IMR-90 (cell line): ENCODE data around the gene PIGH. TPM values are rescaled to one million over a fixed set of nuclear protein-coding genes. Genes with fewer than 3 reads are reported as not detected.

ENCODE experiments used
- ATAC-seq: fragments of 200-7000 bp; cut with Tn5 transposase; 2 replicates; pipeline ENCODE4 v1.9.1; 2020; ENCODE audit warnings: low read depth, mild to moderate bottlenecking, moderate library complexity
- Bru-seq: library from RNA; stranded (reverse); fragments of 400-500 nt; gene quantifications from one replicate; lab custom pipeline; 2021; lab: Mats Ljungman, UMichigan
- BruChase-seq, 2 experiments: library from RNA; stranded (reverse); fragments of 400-500 nt; gene quantifications; one replicate each; lab custom pipeline; 2021; lab: Mats Ljungman, UMichigan
- BruUV-seq: library from RNA; stranded (reverse); fragments of 400-500 nt; replicated peaks from 2 replicates; lab custom pipeline; 2021; lab: Mats Ljungman, UMichigan
- CTCF ChIA-PET: fragments of 300-600 bp; formaldehyde crosslinking; extraction: SDS; loops from one replicate; lab custom pipeline; 2021; ENCODE audit warnings: antibody characterized with exemption; lab: Yijun Ruan, JAX
- POLR2A ChIA-PET: fragments of 300-600 bp; sonication (Branson Sonifier 250); formaldehyde crosslinking; loops from one replicate; lab custom pipeline; 2022; ENCODE audit warnings: antibody characterized with exemption; ENCODE audit not compliant: unreplicated experiment; lab: Charles Lee
- DNase-seq: peaks from one replicate; pipeline ENCODE4 v3.0.0; 2013
- H2AFZ ChIP-seq: replicated peaks from 2 replicates; pipeline ENCODE3; 2013; ENCODE audit warnings: low read length, mild to moderate bottlenecking; ENCODE audit not compliant: poor library complexity
- H2AK5ac ChIP-seq: 2 replicates; pipeline ENCODE4 v1.6.1; 2013; ENCODE audit warnings: low read depth, low read length, inconsistent platforms
- H2AK9ac ChIP-seq: replicated peaks from 2 replicates; pipeline ENCODE3; 2013; ENCODE audit warnings: mild to moderate bottlenecking, low read depth, low read length, moderate library complexity; ENCODE audit not compliant: poor library complexity
- H2BK120ac ChIP-seq: 2 replicates; pipeline ENCODE4 v1.6.1; 2013; ENCODE audit warnings: low read depth, low read length, inconsistent platforms
- H2BK15ac ChIP-seq: 3 replicates; pipeline ENCODE4 v1.6.1; 2013; ENCODE audit warnings: low read depth, low read length, inconsistent platforms
- H2BK20ac ChIP-seq: 2 replicates; pipeline ENCODE4 v1.6.1; 2013; ENCODE audit warnings: low read depth, mild to moderate bottlenecking, inconsistent platforms, low read length, moderate library complexity
- H2BK5ac ChIP-seq: 2 replicates; pipeline ENCODE4 v1.6.1; 2013; ENCODE audit warnings: mild to moderate bottlenecking, low read depth, low read length, inconsistent platforms; ENCODE audit not compliant: poor library complexity, severe bottlenecking
- H3K14ac ChIP-seq: replicated peaks from 2 replicates; pipeline ENCODE4 v1.6.1; 2013; ENCODE audit warnings: low read depth, low read length, inconsistent platforms
- H3K18ac ChIP-seq: 2 replicates; pipeline ENCODE4 v1.6.1; 2013; ENCODE audit warnings: low read depth, low read length, control low read depth
- H3K23ac ChIP-seq: 2 replicates; pipeline ENCODE4 v1.6.1; 2013; ENCODE audit warnings: low read depth, low read length, inconsistent platforms
- H3K27ac ChIP-seq: 2 replicates; pipeline ENCODE4 v1.5.1; 2013; ENCODE audit warnings: mild to moderate bottlenecking, control low read depth, low read length; ENCODE audit not compliant: insufficient read depth
- H3K27me3 ChIP-seq: 2 replicates; pipeline ENCODE4 v1.6.1; 2013; ENCODE audit warnings: low read length; ENCODE audit not compliant: control insufficient read depth, insufficient read depth
- H3K36me3 ChIP-seq: 2 replicates; pipeline ENCODE4 v1.6.1; 2013; ENCODE audit warnings: low read length, mixed read lengths; ENCODE audit not compliant: control insufficient read depth, insufficient read depth
- H3K4ac ChIP-seq: 2 replicates; pipeline ENCODE4 v1.6.1; 2013; ENCODE audit warnings: low read depth, low read length, inconsistent platforms
- H3K4me1 ChIP-seq: 2 replicates; pipeline ENCODE4 v1.6.1; 2013; ENCODE audit warnings: low read length, mixed read lengths; ENCODE audit not compliant: control insufficient read depth, insufficient read depth
- H3K4me2 ChIP-seq: 2 replicates; pipeline ENCODE4 v1.6.1; 2013; ENCODE audit warnings: low read depth, mild to moderate bottlenecking, control low read depth, low read length, moderate library complexity
- H3K4me3 ChIP-seq: 2 replicates; pipeline ENCODE4 v1.5.1; 2013; ENCODE audit warnings: low read depth, mild to moderate bottlenecking, control low read depth, low read length, moderate library complexity; ENCODE audit not compliant: insufficient read depth
- H3K56ac ChIP-seq: 2 replicates; pipeline ENCODE4 v1.6.1; 2013; ENCODE audit warnings: low read length, inconsistent platforms; ENCODE audit not compliant: insufficient read depth; ENCODE audit errors: extremely low read depth
- H3K79me1 ChIP-seq, 2 experiments: 2 replicates each; pipeline ENCODE4 v1.6.1; 2013; ENCODE audit warnings: low read length in 2 of 2, inconsistent platforms in 1 of 2, low read depth in 1 of 2
- H3K9ac ChIP-seq: 2 replicates; pipeline ENCODE4 v1.6.1; 2013; ENCODE audit warnings: low read depth, low read length, control low read depth
- H3K9me1 ChIP-seq: 2 replicates; pipeline ENCODE4 v1.6.1; 2013; ENCODE audit warnings: low read length, inconsistent platforms; ENCODE audit not compliant: insufficient read depth
- H3K9me3 ChIP-seq: 2 replicates; pipeline ENCODE4 v1.6.1; 2013; ENCODE audit warnings: low read length; ENCODE audit not compliant: control insufficient read depth, insufficient read depth
- H4K20me1 ChIP-seq: 2 replicates; pipeline ENCODE4 v1.6.1; 2013; ENCODE audit warnings: low read length, inconsistent platforms; ENCODE audit not compliant: insufficient read depth
- H4K5ac ChIP-seq: 2 replicates; pipeline ENCODE4 v1.6.1; 2013; ENCODE audit warnings: mild to moderate bottlenecking, low read depth, low read length, control low read depth
- H4K8ac ChIP-seq, 2 experiments: 2 replicates each; pipeline ENCODE4 v1.6.1; 2013; ENCODE audit warnings: low read depth in 2 of 2, low read length in 2 of 2, control low read depth in 1 of 2, inconsistent platforms in 1 of 2
- H4K91ac ChIP-seq: 2 replicates; pipeline ENCODE4 v1.6.1; 2013; ENCODE audit warnings: low read depth, low read length, inconsistent platforms; ENCODE audit not compliant: insufficient read depth
- CTCF ChIP-seq: conservative IDR thresholded peaks from 2 replicates; pipeline ENCODE4 v1.5.1; 2012; ENCODE audit warnings: mild to moderate bottlenecking, low read depth, low read length, improper control_type of control experiment
- ELK1 ChIP-seq: fragments of 150-350 bp; IDR thresholded peaks from 2 replicates; pipeline ENCODE4 v1.6.1; 2016; ENCODE audit warnings: low read depth, mild to moderate bottlenecking, low read length, moderate library complexity, borderline replicate concordance
- MAZ ChIP-seq: IDR thresholded peaks from 2 replicates; pipeline ENCODE4 v1.6.1; 2012; ENCODE audit warnings: low read depth, mild to moderate bottlenecking, low read length, improper control_type of control experiment, moderate library complexity, borderline replicate concordance
- MXI1 ChIP-seq: IDR thresholded peaks from 2 replicates; pipeline ENCODE4 v1.6.1; 2012; ENCODE audit warnings: low read depth, mild to moderate bottlenecking, low read length, moderate library complexity, borderline replicate concordance
- NFE2L2 ChIP-seq: fragments of 150-350 bp; IDR thresholded peaks from 2 replicates; pipeline ENCODE4 v1.6.1; 2016; ENCODE audit warnings: low read depth, mild to moderate bottlenecking, low read length
- POLR2A ChIP-seq: IDR thresholded peaks from 2 replicates; pipeline ENCODE4 v1.6.1; 2012; ENCODE audit warnings: mild to moderate bottlenecking, low read depth, low read length
- RAD21 ChIP-seq: IDR thresholded peaks from 2 replicates; pipeline ENCODE4 v1.6.1; 2012; ENCODE audit warnings: low read length, improper control_type of control experiment
- RFX5 ChIP-seq: IDR thresholded peaks from 2 replicates; pipeline ENCODE4 v1.8.0; 2012; ENCODE audit warnings: low read depth, mild to moderate bottlenecking, low read length, moderate library complexity
- SMC3 ChIP-seq: fragments of 150-350 bp; IDR thresholded peaks from 2 replicates; pipeline ENCODE4 v1.6.1; 2016; ENCODE audit warnings: low read depth, mild to moderate bottlenecking, antibody characterized with exemption, low read length, moderate library complexity
- WGBS, 2 experiments: methylation state at CpG; one replicate each; pipeline versions ENCODE4 v1.1.5 to v1.1.7; 2013; ENCODE audit warnings: missing lambda C conversion rate in 2 of 2; ENCODE audit not compliant: insufficient read length in 1 of 2; ENCODE audit errors: extremely low coverage in 2 of 2; 5-methylcytosine and 5-hydroxymethylcytosine counted together
- dilution Hi-C: fragments of 300-500 bp; cut with HindIII; formaldehyde crosslinking; loops from one replicate; pipeline ENCODE4 v1.14.3; 2018; ENCODE audit warnings: low sequenced_read_pairs; ENCODE audit not compliant: unreplicated experiment
- in situ Hi-C: fragments of 300-500 bp; cut with MboI; formaldehyde crosslinking; loops from 3 replicates; pipeline ENCODE4 v1.14.3; 2019; ENCODE audit warnings: low sequenced_read_pairs, inconsistent platforms, mixed read lengths
- intact Hi-C: fragments of 100-400 bp; cut with micrococcal nuclease; formaldehyde crosslinking; loops from 2 replicates; pipeline ENCODE4 v1.10.0; 2022
- long read RNA-seq: library from polyadenylated mRNA; unstranded; transcript quantifications from one replicate; pipeline ENCODE4 v2.0.0, GENCODE V29; 2021; ENCODE audit not compliant: unreplicated experiment
- polyA plus RNA-seq, 3 experiments: library from polyadenylated mRNA; depleted of rRNA; stranded (reverse); fragments of >200 nt; gene quantifications; 2 replicates each; pipeline ENCODE4 v1.2.3, GENCODE V29; 2012; ENCODE audit warnings: low replicate concordance in 1 of 3
- total RNA-seq: library from RNA; depleted of rRNA; stranded (reverse); fragments of >200 nt; gene quantifications from 2 replicates; pipeline ENCODE4 v1.2.3, GENCODE V29; 2012; rRNA removed

PIGH gene, protein sequence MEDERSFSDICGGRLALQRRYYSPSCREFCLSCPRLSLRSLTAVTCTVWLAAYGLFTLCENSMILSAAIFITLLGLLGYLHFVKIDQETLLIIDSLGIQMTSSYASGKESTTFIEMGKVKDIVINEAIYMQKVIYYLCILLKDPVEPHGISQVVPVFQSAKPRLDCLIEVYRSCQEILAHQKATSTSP
- total RNA-seq, result 6.7 and 7.9 TPM in 2 replicates
- 13.5 and 23.1 TPM in 2 replicates for polyA plus RNA-seq (2012; rRNA removed)
- polyA plus RNA-seq (2012; cell fraction: cytosol; rRNA removed), result 9.9 and 11.2 TPM in 2 replicates
- polyA plus RNA-seq (2012; cell fraction: nucleus; rRNA removed; ENCODE audit: low replicate concordance), result 13.0 and 23.6 TPM in 2 replicates
- percentile 42 among the genes with signal in this experiment for Bru-seq, nascent RNA
- BruChase-seq, experiment 1, labeled RNA remaining after a 6-hour chase, result percentile 43 among the genes with signal in this experiment
- BruChase-seq, experiment 2, labeled RNA remaining after a 2-hour chase, result percentile 34 among the genes with signal in this experiment
- long read RNA-seq, transcript PIGH-201 (4 exons, 1,420 nt), result major isoform, 8 of 12 reads
- long read RNA-seq, partial matches to known transcripts, result 0 of 12 reads
- long read RNA-seq, other reads (novel, unspliced or antisense), result 2 of 12 reads

DNA sequence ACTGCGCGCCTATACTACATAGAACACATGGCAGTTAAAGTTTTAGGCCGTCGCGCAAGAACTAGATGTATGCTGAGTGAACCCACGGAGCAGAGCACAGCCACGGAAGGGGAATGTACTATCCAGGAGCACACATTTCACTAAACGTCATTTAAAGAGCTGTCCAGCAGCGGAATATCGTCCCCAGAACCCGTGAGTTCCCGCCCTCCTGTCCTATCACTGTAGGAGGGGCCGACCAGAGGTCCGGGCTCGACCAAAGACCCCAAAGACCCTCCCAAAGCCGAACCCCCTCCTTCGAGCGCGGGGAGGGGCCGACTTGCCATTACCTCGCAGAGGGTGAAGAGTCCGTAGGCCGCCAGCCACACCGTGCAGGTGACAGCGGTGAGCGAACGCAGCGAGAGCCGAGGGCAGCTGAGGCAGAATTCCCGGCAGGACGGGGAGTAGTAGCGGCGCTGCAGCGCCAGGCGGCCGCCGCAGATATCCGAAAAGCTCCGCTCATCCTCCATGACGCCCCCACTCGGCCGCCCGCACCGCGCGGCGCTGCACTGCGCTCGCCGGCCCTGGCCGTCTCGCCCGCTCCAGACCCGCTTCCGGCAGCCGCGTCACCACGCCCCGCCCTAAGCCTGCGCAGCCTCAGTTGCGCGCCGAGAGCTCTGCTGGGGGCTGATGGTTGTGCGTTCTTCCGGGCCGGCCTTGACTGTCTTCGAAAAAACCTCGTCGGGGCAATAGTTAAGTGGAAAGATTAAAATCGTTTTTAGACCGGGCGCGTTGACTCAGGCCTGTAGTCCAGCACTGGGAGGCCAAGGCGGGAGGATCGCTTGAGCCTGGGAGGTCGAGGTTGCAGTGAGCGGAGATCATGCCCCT is at the start of gene PIGH:
Gene PIGH (minus strand): TSS at position 571 of the 864 bp plus-strand sequence. CDS start 65 bp downstream, at position 506.
- CTCF ChIA-PET, result interaction anchor here (1.0 to 2.0 kb wide), 6 partner anchors 9 to 173 kb away, joined by 3 to 7 read pairs (median 6); no protein-coding TSS in a partner anchor

More for the DNA sequence above, at the start of gene PIGH:
- BruUV-seq, result no TSS peak
- H3K27me3 ChIP-seq, result no peaks in the 10 kb centered on the region
- H3K4me3 ChIP-seq, result peak within 1 kb of the TSS; percentile 67
- peak within 1 kb of the TSS; percentile 87 for H3K4me2 ChIP-seq
- DNase-seq, result peak; percentile 80
- H3K27ac ChIP-seq, result peak within 1 kb of the TSS; percentile 85
- peak within 1 kb of the TSS; percentile 53 for H2BK5ac ChIP-seq
- H2AFZ ChIP-seq, result peak within 1 kb of the TSS; percentile 98
- H3K79me1 ChIP-seq, result peaks cover 0 to 4% of the 10 kb centered on the region in 2 experiments; a peak in 1 of 4 replicates
- H4K8ac ChIP-seq, result peak within 1 kb of the TSS; percentile 98 to 100
- peak; percentile 99 for ATAC-seq
- H2AK5ac ChIP-seq, result peak within 1 kb of the TSS; percentile 92
- no peaks in the 10 kb centered on the region for H3K4me1 ChIP-seq
- peak within 1 kb of the TSS; percentile 72 for H2BK120ac ChIP-seq
- peak within 1 kb of the TSS; percentile 70 for H3K9ac ChIP-seq
- H3K9me1 ChIP-seq, result peaks cover 3% of the 10 kb centered on the region; the same call in 1 of the 2 replicates
- dilution Hi-C loops (no loop called here), in situ Hi-C loops (no loop called here), intact Hi-C loops (loop anchor here (5.0 kb wide), 1 partner anchor 67 kb away; no protein-coding TSS in a partner anchor)
- H4K91ac ChIP-seq, result peak within 1 kb of the TSS; percentile 95
- POLR2A ChIA-PET, result interaction anchor here (0.5 to 1.0 kb wide), 3 partner anchors 10 to 92 kb away, joined by 3 to 14 read pairs (median 4); no protein-coding TSS in a partner anchor
- peak within 1 kb of the TSS; percentile 92 for H3K23ac ChIP-seq
- peak; percentile 73; the same call in 1 of the 2 replicates for TF ChIP-seq MXI1
- TF ChIP-seq RFX5, result no peak
- TF ChIP-seq MAZ, result 0 out of 2 replicates have a peak, but pooled peaks have one; percentile 28
- no peak for TF ChIP-seq NFE2L2
- peak; percentile 25; the same call in 1 of the 2 replicates for TF ChIP-seq RAD21
- no peak for TF ChIP-seq POLR2A
- TF ChIP-seq ELK1, result no peak
- TF ChIP-seq CTCF, result peak; percentile 68
- TF ChIP-seq SMC3, result peak; percentile 40
- H4K5ac ChIP-seq, result peak within 1 kb of the TSS; percentile 93
- peak within 1 kb of the TSS; percentile 74 for H2AK9ac ChIP-seq
- H3K14ac ChIP-seq, result peak within 1 kb of the TSS; percentile 96
- H2BK15ac ChIP-seq, result 0 out of 3 replicates have a peak within 1 kb of the TSS, but pooled peaks have one; percentile 63
- peak within 1 kb of the TSS; percentile 94 for H3K4ac ChIP-seq
- 18% methylated on average over 25 of the region's 77 CpGs; no CpG with 5 or more reads in 1 of the 2 experiments for WGBS, 2 experiments
- no peaks in the 10 kb centered on the region for H3K36me3 ChIP-seq
- H2BK20ac ChIP-seq, result no peak within 1 kb of the TSS
- peak within 1 kb of the TSS; percentile 67 for H3K18ac ChIP-seq
- H4K20me1 ChIP-seq, result no peaks in the 10 kb centered on the region
- no peaks in the 10 kb centered on the region for H3K9me3 ChIP-seq
- 0 out of 2 replicates have a peak within 1 kb of the TSS, but pooled peaks have one; percentile 46 for H3K56ac ChIP-seq
